ENCODE results near the gene ARID1B.
"Not testable (repeated sequence)": the region's sequence is repeated elsewhere in the genome, so short reads cannot be mapped to it uniquely, and the experiment has no call there.

ARID1B gene

DNA sequence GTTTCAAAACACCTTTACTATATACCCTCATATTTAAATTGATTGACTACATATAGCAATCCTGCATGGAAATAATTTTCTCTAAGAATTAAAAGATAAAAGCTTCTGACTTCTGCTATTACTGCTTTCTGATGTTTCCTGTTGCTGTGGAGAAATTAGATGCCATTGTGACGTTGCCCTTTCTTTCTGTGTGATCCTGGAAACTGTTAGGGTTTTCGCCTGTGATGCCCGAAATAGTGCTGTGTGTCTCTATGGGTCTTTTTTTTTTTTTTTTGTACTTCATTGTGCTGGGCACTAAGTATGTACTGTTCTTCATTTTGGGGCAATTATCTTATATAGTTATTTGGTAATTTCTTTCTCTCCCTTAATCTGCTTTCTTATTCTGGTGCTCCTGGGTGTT, 205.0 kb downstream of the ARID1B start:
- no peak for DNase-seq (ENCODE audit: low read depth in 1 of 2, low spot score in 1 of 2)

DNA sequence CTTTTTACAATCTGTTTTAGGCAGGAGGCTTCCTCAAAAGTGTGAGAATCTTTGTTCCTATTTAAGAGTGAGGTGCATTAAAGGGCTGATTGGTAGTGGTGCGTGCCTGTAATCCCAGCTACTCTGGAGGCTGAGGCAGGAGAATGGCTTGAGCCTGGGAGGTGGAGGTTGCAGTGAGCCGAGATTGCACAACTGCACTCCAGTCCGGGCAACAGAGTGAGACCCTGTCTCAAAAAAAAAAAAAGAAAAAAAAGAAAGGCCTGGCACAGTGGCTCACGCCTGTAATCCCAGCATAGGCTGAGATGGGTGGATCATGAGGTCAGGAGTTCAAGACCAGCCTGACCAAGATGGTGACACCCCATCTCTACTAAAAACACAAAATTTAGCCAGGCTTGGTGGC, 205.7 kb downstream of the ARID1B start:
- not testable (repeated sequence) for DNase-seq (ENCODE audit: low read depth in 1 of 2, low spot score in 1 of 2)

DNA sequence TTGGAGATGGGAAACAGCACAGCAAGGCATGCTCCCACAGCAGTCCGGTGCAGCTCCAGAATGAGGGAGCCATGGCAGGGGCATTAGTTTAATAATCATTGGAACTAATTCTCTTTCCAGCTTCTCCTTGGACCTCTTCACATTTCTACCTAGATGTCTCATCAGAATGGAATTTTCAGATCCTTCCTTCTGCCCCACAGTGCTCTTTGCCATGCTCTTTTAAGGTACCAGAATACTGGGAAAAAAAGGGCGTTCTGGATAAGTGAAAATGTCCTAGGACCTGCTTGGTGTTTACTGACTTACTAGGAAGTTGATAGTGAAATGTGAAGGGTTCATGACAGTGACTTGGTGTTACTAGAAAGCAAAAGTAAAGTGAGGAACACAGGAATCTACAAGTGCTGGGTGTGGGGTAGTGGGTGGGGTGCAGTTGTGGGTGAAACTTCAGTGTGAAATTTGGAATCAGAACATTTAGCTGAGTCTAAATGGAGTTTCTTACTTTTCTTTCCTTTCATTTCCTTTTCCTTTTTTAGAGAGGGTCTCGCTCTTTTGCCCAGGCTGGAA, 207.1 kb downstream of the ARID1B start:
- no peak for DNase-seq (ENCODE audit: low read depth in 1 of 2, low spot score in 1 of 2)

DNA sequence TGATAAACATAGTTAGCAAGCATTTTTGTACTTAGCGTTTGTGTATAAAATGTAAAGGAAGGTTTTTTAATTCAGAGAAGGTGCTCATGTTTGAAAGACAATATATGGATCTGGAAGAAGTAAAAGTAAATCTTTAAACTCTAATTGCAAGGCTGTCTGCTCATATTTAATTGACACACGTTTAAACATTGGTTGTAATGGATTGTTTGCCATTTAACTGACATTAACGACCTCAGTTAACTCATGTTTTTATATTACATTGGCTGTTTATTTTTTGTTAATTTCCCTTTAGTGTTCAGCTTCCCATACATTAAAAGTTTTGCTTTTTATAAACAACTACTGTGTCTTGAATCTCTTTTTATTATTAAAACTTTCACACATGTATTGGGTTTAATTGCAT, 208.1 kb downstream of the ARID1B start:
- DNase-seq (ENCODE audit: low read depth in 1 of 2, low spot score in 1 of 2), result no peak

DNA sequence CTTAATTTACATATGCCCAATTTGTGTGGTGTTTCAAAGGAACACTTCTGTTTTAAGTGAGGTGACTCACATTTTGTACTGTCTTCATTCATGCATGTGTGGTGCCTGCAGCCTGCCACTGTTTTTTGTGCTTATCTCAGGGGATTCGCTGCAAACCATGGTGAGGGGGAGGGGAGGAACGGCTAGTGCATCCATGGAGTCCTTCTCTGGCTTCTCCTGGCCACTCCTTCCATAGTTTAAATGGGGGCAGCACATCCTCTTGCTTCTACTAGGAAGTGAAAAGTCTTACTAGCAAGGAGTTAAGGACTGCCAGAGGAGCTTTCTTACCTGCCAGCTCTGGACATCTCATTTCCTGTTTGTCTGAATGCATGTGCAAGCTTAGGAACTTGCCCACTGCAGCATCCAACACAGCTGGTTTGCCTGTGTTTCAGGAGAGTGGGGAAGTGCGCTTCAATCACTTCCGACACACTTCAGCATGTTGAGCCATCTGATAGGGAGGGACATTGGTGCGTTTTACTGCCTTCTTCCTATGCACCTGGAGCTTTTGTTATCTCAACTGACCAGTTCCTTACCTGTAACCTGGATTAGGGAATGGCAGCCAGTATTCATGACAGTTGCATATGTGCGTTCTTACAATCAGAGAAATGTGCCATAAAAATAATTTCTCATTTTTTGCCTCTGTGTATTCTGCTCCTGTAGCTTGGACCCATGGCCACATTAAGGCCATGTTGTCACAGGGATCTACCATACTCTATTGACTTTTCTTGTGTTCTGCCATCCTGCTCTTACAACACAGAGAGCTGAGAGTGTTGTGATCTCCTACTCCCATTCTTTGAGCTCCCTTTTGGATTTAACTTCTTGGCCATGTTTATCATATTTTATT, 211.3 kb downstream of the ARID1B start:
- DNase-seq (ENCODE audit: low read depth in 1 of 2, low spot score in 1 of 2), result no peak

DNA sequence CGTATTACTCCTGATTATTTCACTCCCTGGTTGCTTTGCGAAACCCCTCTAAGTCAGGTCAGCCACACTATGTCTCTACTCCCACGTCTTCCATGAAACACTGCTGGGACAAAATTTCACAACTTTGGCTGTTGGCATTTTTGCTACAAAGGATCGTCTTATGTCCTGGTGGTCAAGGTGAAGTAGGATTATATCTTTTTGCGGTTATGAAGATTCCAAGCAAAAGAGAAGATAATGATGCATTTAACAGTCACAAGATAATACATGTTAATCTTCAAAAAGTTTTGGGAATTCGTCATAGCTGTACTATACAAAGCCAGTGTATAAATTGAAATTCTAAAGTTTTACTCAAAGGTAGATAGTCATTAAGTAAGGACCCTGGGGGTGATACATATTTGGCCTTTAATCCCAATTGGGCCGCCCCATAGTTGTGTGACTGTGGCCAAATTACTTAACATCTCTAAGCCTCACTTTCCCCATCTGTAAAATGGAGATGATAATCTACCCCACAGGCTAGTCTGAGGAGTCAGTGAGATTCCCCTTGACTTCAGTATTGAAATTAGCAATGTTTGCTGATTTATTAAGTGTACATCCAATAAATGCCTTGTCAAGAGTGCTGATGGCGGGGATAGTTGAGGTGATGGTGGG, 212.1 kb downstream of the ARID1B start:
- DNase-seq (ENCODE audit: low read depth in 1 of 2, low spot score in 1 of 2), result no peak

DNA sequence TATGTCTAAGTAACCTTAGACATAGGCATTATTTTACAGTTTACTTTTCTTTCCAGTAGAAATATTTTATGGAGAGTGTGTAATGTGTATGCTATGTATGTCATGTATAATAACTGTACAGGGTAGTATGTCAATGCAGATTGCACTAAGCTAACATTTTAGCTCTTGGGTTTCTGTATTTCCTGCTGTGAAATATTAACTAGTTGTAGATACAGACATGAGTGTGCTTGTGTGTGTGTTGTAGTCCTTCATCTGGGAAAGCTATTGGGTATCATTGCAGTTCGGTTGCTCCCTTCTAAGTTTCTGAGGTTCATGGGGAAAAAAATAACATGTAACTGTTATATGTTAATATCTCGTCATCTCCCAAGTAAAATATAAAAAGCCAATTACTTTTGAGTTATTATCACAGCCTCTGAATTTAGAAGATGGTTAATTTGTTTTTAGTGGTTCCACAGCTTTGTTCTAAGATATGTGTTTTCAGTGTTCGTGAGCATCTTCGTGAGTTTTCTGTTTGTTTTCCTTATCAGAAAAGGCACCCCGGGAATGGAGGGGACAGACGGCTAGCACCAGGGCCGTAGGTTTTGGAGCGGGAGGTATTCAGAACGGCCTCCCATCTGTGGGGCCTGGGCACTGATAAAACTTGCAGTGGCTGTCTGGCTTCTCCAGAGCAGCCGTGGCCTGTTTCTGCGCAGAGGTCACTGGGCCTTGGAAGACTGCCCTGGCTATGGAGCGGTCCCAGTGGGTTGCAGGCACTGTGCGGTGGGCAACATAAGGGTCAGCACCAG, 215.0 kb downstream of the ARID1B start:
- no peak for DNase-seq (ENCODE audit: low read depth in 1 of 2, low spot score in 1 of 2)

DNA sequence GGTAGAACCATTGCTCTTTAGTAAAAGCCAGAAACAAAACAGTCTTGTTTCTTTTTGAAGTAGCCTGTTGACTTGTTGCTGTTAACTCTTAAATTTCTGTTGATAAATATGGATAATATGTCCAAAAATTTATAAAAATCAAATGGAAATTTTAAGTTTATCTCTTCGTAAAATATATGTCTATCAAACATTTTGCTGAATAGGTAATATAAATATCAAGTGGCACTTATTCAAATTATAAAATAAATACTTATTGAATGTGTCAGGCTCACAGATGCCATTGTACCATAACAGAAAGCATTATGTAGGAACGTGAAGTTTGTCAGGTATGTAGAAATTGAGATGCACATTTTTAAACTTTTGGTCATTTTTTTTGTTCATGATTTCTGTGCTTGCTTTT, 216.5 kb downstream of the ARID1B start:
- no peak for DNase-seq (ENCODE audit: low read depth in 1 of 2, low spot score in 1 of 2)

DNA sequence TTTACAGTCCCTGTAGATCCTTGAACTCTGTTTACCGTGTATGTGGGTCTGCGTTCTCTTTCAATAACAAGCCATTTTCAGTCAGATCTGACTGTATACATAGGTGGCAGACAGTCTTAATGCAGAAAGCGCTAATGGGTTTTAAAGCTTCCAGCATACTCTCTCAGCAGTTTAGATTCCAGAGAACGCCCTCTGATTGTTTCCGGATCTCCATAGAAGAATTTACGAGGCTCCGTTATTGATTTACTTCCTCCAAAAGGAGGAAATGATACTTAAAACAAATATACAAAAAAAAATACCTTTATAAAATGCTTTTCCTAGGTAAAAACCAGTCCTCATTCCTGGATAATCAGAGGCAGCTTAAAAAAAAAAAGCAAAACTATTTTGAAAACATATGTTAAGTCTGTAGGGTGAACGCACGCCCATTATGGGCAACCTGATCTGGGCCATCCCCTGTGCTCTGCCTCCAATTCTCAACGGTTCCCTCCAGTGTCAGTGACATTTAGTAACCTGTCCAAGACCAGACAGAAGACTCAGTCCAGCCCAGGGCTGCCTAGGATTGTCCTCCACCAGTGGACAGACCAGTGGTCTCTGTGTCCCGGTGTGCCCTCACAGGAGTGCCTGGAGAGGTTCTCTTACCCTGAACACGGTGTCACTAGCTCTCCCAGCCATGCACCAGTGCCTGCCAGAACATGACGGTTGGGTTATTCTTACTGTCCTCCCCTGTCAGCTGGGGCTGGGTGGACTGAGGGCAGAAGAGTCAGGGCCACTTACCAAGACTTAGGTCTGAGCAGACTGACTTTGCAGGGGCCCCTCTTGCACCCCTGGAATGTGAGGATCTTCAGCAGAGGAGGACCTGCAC, 217.3 kb downstream of the ARID1B start:
- no peak for DNase-seq (ENCODE audit: low read depth in 1 of 2, low spot score in 1 of 2)

DNA sequence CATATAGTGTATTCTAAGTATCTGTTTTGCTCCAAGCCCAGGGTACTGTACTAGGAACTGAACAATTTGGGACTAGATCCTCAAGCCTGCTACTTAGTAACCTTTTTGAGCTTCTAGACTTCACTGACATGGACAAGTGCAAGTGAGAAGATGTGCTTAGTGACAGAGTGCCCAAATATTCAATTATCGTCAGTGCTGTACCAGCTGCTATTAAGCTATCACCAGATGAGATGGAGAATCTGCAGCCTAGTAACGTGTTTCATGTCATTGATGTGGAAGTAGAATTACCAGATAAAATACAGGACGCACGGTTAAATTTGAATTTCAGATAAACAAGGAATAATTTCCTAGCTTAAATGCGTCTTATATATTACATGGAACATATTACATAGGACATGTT, 218.3 kb downstream of the ARID1B start:
- no peak for DNase-seq (ENCODE audit: low read depth in 1 of 2, low spot score in 1 of 2)

DNA sequence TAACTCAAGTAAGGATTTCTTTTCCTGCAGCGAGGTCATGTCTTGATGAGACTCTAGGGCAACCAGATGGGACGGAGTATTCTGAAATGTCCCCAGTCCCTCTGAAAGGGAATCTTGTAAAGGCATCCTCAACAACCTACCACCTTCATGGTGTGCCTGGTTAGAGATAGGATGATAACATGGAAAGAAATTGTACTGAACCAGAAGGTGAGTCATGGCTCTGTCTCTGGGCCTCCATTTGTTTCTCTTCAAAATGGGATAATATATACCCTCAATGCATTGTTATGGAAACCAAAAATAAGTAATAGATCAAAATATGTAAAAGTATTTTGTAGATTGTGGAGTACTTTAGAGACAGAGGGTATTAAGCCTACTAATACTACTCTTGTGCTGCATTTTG, 219.1 kb downstream of the ARID1B start:
- DNase-seq (ENCODE audit: low read depth in 1 of 2, low spot score in 1 of 2), result no peak

DNA sequence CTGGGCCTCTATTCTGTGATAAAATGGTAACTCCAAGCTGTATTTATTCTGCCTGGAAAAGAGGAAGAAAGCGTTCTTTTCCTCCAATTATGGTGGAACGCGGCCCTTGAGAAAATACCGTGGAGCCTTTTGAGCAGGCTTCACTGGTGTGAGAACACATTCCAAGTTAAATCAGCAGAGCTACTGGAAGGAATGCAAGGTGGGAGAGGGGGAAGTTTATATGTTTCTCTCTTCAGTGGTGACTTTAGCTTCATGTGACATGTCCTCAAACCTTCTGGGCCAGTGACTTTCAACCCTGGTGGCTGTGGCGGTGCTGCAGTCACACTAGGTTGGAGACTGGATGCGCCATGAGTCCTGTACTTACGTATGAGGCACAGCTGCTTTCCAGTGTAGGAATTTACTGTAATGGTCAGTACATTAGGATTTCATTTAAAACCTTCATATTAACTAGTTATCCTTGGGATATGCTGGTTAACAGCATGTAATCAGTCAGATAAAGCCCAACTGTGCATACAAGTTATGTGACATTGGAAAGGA, 221.7 kb downstream of the ARID1B start:
- no peak for DNase-seq (ENCODE audit: low read depth in 1 of 2, low spot score in 1 of 2)

DNA sequence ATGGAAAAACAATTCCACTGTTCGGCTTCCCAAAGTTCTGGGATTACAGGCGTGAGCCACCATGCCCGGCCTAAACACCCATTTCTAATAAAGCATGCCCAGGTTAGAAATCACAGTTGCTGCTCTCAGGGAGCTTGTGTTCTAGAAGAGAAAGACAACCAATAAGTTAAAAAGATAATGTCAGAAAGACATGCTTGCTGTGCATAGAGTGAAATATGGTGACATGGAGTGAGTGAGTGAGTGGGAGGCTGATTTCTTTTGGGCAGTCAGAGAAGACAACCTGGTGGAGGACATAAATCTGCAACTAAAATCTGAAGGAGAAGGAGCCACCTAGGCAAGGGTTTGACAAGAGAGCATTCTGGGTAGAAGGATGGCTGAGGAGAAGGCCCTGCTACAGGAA, 222.6 kb downstream of the ARID1B start:
- no peak for DNase-seq (ENCODE audit: low read depth in 1 of 2, low spot score in 1 of 2)

DNA sequence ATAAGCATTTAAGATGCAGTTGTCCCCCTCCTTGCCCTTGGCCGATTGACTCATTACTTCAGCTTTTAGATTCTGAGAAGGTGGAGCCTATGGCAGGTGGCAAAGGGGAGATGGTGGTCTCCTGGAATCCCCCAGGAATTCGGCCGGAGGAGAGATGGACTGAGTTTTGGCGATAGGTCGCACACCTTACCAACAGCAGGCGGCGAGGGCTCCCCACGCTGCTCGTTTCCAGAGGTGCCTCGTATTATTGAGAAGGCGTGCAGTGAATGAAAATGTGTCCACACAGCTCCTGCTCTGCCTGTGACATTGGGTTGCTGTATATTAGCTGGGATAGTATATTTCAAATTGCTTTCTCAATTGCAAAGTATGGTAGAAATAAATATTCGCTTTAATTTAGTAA, 224.5 kb downstream of the ARID1B start:
- DNase-seq (ENCODE audit: low read depth in 1 of 2, low spot score in 1 of 2), result no peak

DNA sequence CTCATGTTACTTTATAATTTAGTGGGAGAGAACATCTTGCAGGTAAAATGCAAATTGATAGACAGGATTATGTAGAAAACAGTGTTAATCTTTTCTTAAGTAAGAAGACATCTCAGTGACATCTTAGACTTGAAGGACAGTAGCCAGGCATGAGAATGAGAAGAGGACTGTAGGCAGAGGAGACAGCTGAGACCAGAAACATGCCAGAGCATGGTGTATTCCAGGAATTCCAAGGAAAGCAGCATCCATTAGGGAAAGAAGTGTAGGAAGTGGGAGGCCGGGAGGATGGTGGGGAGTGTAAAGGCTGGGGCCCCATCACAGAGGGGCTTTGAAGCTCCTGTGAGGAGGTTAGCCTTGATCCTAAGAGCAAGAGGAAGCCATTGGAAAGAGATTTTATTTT, 225.6 kb downstream of the ARID1B start:
- DNase-seq (ENCODE audit: low read depth in 1 of 2, low spot score in 1 of 2), result no peak

DNA sequence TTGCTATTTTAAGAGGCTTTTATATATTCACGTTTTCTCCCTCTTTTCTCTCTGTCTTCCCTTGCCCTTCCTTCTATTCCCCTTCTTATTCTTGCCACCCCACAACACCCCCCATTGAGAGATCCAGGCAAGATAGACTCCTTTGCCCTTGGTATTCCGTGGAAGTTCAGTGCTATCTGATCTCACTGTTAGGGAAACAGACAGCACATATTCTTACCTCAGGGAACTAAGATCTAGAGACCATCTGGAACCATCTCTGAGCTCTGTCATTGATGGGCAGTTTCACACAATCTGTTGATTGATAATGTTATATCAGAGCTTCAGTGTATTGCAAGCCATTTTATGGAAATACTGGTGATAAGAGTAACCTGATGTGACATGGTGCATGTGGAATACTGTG, 228.8 kb downstream of the ARID1B start:
- DNase-seq (ENCODE audit: low read depth in 1 of 2, low spot score in 1 of 2), result no peak

DNA sequence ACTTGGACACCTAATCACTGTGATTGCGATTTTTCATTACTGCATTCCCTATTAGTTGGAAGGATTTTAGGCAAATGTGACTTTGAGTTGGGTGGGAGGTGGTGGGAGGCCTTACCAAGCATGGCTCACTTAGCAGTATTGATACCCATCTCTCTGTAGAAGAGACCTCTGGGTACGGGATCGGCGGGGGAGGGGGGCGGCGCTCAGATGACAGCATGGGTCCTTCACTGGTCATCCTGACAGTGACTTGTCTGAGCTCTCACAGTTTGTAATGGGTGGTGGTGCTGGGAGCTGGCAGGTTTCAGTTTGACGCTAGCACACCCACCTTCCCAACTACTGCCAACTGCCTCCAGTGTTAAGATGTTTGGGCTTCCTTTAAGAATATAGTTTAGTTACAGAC, 231.4 kb downstream of the ARID1B start:
- DNase-seq (ENCODE audit: low read depth in 1 of 2, low spot score in 1 of 2), result no peak

DNA sequence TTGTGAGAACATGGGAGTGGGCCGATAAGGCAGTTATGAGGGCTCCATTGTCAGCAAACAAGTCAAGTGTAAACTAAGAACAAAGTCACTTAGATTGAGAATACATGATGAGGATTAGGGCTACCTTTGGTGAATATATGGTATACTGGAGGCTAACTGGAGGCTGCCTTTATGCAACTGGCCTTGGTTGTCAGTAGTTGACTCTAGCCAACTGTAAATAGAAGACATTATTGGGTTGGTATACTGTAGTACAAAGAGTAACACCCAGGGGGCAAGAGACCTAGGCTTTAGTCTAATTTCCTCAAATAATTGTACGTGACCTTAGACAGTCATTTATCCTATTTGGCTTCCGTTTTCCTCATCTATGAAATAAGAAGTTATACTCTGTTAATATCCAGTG, 235.2 kb downstream of the ARID1B start:
- DNase-seq (ENCODE audit: low read depth in 1 of 2, low spot score in 1 of 2), result no peak

DNA sequence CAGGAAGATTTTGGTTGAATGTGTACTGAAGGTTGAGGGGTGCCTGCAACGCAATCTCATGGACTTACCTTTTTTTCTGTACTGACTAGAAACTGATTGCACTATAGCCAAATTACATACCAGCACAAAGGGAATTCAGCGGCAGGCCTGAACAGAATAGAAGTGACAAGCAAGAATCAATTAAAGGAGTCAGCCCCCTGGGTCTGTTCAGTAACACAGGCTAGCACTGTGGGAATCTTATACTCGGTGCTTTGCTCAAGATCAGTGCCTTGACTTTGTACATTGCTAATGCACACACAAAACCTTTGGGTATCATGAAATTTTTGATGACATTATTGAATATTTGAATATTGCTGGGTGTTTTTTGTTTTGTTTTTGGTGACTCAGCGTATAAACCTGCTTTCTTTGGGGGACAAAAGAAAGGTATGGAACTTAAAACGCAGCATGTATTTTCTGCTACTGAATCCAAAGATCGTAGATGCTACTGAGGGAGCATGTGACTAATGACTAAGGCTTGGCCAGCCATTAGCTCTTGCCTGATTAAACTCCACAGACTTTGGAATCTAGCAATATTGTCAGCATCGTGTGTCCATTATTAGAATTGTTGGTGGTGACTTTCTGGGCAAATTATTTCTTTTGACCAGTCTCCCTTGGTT, 236.6 kb downstream of the ARID1B start:
- no peak for DNase-seq (ENCODE audit: low read depth in 1 of 2, low spot score in 1 of 2)

DNA sequence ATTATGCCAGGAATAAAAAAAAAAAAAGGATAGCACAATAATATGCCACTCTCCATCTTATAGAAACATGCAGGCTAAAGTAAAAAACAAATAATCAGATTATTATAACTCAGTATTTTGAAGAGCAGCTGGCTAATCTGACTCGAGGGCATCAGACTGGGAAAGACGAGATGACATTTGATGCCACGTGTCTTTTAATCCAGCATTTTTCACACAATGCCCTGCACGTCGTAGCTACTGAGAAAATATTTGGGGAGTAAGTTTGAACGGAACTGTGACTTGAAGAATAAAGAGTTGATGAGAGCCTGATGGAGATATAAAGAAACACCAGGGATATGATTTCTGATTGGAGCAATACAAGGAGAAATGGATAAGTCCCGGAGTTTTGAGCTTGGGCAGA, 237.7 kb downstream of the ARID1B start:
- no peak for DNase-seq (ENCODE audit: low read depth in 1 of 2, low spot score in 1 of 2)

Measured in activated T-helper 1 cell treated with anti-CD3 and anti-CD28 coated beads, Interleukin-2, amount 50 U/mL, for 16 hours (primary cell).